Middle frontal gyrus (tissue), 1 donor: ENCODE results near the gene TP73.

Experiments
- DNase-seq: peaks from one replicate; pipeline ENCODE4 v3.0.0-alpha.2; 2015; ENCODE audit warnings: low spot score; ENCODE audit errors: extremely low spot score

Gene TP73

DNA sequence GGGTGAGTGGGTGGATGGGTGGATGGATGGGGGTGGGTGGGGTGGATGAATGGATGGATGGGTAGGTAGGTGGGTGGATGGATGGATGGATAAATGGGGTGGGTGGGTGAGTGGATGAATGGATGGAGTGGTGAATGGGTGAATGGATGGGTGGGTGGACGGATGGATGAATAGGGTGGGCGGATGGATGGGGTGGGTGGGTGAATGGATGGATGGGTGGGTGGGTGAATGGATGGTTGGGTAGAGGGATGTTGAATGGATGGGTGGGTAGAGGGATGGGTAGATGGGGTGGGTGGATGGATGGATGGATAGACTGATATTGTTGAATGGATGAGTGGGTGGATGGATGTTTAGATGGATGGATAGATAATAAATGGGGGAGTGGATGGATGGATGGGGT is 73.0 kb downstream of the TP73 start:
- no peak for DNase-seq

DNA sequence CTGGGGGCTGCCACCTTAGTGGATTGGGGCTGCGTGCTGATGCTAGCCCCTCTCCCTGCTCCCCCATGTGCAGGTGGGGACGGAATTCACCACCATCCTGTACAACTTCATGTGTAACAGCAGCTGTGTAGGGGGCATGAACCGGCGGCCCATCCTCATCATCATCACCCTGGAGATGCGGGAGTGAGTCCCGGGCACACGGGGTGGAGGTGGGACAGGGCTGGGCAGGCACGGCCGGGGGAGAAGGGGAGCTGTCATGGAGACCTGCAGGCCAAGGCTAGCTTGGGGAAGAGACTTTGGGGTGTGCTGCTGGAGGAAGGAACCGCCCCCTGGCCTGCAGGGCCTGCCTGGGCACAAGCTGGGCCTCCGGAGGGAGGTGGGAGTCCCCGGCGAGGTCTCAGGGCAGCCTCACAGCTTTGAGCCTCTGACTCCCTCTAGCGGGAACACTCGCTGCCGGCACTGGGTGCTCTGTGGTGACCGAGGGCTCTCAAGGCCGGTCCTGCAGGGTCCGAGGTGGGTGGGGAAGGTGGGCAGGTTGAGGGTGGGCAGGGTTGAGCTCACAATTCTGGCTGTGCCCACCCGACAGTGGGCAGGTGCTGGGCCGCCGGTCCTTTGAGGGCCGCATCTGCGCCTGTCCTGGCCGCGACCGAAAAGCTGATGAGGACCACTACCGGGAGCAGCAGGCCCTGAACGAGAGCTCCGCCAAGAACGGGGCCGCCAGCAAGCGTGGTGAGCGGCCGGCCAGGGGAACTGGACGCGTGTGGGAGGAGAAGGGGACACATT is 74.9 kb downstream of the TP73 start:
- DNase-seq: no peak

DNA sequence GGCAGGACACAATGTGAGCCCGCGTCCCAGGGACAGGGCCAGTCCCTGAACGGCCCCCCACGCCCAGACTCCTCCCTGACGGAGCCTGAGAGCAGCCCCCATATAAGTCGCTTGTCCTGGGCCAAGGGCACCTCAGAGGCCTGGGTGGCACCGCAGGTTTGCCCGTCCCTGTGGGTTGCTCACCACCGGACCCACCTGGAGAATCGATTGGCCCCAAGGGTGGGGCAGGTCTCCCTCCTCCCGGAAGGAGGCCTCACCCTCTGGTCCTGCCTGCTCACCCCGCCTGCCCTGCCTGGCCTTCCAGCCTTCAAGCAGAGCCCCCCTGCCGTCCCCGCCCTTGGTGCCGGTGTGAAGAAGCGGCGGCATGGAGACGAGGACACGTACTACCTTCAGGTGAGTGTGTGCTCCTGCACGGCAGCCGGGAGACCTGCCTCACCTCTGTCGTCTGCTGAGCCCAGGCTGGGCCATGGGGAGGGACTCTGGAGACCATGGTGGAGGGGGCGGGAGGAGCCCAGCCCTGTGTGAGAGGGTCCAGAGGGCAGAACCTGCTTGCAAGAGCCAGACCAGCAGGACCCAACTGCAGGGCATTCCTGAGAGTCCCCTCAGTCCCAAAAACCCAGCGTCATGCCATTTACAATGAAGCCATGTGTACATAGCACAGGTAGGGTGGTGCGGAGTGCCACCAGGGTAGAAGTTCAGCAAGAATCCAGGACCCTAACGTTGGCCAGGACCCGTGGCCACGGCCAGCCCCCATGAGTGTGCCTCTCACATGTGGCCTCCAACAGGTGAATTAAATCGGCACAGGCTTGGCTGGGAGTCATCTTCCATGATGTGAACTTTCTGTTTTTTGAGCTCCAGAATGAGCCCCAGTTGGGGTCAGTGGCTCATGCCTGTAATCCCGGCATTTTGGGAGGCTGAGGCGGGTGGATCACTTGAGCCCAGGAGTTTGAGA is 75.8 kb downstream of the TP73 start:
- no peak for DNase-seq

DNA sequence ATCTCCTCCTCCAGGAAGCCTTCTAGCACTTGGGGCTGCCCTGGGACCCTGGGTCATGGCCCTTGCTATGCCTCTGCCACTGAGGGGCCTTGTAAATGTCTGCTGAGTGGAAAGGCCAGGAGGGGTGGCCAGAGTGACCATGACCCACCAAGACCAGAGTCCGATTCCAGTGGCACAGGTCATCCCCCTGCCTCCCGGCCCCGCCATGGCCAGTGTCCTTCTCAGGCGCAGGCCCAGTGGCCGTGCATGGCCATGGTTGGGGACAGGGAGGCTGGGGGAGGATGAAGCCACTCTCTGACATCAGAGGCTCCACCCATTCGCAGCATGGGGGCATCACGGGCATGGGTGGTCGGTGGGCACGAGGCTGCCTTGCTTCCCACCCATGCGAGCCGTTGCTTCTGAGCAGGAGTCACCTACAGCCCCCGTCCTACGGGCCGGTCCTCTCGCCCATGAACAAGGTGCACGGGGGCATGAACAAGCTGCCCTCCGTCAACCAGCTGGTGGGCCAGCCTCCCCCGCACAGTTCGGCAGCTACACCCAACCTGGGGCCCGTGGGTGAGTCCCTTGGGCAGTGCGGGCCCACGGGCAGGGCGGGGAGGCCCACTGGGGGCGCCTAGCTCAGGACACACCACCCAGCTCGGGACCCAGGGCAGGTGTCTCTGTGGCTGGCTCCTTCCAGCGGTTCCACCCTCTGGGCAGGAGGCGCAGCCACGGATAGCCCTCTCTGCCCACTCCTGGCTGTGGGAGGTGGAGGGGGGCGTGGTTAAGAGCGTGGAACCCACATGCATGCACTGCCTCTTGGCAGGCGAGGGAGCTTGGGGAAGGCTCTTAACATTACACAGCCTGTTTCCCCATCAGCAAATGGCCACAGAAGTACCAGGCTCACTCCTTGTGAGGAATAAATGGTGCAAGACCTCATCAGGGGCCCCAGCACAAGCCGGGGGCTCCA is 77.6 kb downstream of the TP73 start:
- no peak for DNase-seq

DNA sequence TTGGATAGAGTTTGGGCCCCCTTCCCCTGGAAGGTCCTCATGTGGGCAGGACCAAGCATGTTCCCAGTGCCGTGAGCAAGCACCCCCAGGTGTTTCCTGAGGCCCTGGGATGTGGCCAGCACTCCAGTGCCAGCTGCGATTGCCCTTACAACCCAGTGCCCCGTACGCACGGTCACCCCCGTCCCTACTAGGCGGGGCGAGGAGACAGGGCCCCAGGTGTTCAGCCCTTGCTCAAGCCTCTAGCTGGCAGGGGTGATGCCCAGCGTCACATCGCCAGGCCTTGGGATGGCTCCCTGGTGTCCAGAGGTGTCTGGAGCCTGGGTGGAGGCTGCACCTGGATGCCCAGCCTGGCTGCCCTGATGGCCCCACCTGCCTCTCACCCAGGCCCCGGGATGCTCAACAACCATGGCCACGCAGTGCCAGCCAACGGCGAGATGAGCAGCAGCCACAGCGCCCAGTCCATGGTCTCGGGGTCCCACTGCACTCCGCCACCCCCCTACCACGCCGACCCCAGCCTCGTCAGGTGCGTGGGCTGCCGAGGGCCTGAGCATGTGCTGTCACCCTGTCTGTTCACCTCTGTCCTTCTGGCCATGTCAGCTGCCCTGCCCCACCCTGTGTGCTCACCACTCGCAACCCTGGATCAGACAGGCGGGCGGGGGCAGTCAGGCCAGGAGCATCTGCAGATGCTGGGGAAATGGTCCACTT is 78.4 kb downstream of the TP73 start:
- DNase-seq: no peak

DNA sequence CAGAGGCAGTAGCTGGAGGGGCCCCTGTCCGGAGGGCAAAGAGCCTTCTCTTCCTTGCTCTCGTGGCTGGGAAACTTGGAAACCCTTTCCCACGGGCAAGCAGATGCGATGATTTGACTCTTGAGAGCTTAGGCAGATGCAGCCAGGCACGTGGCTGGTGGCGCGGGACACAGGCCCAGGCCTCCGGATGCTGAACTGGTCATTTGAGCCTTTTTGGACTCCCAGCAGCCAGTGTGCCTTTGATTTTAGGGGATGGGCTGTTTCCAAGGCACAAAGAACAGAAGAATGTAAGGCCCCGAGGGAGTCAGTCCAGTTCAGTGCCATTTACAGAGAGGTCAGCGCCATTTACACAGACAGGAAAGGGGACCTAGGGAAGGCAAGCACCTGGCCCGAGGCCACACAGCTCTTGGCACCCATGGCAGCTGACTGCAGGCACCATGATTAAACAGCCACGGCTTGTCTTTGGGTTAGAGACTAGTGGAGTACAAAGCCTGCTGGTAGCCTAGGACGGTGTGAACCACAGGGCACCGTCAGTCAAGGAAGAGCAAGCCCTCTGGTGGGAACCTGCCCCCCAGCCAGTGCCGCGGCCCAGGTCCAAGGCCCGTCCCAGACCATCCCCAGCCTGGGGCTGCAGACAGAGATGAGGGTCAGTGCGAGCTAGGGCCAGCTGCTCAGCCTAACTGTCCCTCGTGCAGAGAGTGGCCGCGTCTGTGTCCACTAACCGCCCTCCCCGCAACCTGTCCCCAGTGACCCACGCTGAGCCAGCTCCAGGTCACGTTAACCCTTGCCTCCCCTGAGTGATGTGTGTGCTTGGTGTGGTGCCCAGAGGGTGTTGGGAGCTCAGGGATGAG is 79.5 kb downstream of the TP73 start:
- DNase-seq: no peak

DNA sequence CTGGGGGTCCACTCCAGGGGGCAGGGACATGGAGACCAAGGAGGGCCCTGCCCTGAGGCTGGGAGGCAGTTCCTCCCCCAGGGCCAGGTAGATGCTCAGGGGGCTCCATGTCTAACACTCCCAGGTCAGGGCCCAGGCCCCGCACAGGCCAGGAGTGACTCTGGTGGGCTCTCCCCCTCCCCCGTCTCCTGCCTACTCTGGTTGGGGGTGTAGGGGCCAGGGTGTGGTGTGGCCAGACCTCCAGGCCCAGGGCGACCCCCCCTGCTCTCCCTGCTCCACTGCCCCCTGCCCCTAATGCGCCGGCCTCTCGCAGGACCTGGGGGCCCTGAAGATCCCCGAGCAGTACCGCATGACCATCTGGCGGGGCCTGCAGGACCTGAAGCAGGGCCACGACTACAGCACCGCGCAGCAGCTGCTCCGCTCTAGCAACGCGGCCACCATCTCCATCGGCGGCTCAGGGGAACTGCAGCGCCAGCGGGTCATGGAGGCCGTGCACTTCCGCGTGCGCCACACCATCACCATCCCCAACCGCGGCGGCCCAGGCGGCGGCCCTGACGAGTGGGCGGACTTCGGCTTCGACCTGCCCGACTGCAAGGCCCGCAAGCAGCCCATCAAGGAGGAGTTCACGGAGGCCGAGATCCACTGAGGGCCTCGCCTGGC is 80.2 kb downstream of the TP73 start:
- DNase-seq: no peak

DNA sequence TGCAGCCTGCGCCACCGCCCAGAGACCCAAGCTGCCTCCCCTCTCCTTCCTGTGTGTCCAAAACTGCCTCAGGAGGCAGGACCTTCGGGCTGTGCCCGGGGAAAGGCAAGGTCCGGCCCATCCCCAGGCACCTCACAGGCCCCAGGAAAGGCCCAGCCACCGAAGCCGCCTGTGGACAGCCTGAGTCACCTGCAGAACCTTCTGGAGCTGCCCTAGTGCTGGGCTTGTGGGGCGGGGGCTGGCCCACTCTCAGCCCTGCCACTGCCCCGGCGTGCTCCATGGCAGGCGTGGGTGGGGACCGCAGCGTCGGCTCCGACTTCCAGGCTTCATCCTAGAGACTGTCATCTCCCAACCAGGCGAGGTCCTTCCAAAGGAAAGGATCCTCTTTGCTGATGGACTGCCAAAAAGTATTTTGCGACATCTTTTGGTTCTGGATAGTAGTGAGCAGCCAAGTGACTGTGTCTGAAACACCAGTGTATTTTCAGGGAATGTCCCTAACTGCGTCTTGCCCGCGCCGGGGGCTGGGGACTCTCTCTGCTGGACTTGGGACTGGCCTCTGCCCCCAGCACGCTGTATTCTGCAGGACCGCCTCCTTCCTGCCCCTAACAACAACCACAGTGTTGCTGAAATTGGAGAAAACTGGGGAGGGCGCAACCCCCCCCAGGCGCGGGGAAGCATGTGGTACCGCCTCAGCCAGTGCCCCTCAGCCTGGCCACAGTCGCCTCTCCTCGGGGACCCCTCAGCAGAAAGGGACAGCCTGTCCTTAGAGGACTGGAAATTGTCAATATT is 81.0 kb downstream of the TP73 start:
- no peak for DNase-seq

DNA sequence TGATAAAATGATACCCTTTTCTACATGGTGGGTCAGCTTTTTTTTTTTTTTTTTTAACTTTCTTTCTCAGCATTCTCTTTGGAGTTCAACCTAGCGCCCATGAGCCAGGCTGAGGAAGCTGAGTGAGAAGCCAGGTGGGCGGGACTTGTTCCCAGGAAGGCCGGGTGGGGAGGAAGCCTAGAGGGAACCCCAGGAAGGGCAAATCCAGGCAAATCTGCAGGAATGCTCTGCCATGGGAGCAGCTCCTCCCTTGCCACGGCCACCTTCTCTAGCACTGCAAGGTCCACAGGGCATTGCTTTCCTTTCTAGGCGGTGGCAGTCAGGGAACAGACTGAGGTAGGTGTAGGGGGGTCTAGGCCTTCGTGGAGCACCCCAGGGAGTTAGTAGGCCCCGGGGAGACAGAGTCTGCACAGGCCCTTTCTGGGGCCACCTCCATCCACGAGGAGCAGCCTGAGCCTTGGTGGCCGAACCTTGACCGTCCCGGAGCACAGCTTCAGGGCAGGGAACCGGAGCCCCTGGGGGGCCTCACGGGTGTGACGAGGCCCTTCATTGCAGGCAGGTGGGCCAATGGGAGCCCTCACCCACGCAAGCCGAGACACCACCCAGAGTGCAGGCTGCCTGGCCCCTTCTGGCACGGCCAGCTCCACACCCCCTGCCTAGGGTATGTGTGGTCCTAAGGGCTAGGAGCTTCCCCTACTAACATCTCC is 81.7 kb downstream of the TP73 start:
- no peak for DNase-seq

DNA sequence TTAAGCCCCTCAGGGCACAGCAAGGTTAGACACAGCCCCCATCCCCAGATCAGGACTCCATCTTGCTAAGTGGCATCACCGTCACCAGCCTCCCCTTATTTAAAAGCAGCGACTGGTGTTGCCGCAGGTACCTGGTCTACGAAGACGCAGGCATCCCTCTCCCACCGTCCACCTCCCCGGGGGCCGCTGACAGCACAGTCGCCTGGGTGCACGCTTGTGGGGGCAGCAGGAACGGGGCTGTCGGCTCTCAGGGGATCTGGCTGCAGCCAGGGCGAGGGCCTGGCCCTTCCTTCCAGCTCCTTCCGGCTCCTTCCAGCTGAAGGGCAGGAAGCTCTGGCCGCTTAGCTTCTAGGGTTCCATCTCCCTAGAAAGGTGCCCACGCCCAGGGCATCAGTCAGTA is 82.3 kb downstream of the TP73 start:
- DNase-seq: no peak

DNA sequence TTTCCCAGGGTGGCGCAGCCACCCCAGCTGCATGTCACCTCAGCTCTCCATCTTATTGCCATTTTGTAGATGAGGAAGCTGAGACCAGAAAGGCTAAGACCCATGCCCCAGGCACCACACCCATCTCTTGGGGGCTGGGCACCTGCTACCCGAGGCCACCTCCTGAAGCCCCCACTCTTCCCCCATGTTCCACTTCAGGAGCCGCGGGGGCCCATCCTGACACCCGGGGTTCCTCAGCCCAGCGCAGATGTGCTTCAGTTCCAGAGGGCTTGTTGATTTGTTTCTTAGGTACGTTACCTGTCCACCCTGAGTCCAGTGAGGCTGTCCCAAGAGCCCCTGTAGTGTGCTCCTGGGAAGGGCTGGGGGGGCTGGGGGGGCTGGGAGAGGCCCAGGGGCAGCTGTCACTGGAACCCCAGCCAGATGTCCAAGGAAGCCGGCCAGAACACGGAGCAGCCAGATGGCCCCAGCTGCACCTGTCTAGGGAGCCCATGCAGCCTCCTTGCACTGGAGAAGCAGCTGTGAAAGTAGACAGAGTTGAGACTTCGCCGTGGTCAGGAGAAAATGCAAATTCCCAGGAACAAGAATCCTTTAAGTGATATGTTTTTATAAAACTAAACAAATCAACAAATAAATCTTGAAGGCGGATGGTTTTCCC is 82.8 kb downstream of the TP73 start:
- DNase-seq: no peak

DNA sequence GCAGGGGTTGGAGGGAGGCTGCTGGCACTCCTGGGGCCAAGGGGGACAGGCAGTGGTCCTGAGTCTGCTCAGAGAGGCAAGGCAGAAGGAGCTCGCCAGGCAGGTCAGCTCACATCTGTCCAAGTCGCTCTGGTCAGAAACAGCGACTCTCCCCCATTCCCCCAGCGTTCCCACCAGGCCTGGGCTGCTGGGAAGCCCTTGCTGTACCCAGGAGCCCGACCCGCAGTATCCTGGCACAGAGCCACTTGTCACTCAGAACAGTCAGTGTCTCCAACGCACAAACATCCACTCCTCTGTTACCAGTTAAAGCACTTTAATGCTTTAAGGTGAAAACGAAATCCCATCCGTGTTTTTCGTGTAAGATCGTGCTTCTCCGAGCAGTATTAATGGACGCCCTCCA is 83.4 kb downstream of the TP73 start:
- no peak for DNase-seq

DNA sequence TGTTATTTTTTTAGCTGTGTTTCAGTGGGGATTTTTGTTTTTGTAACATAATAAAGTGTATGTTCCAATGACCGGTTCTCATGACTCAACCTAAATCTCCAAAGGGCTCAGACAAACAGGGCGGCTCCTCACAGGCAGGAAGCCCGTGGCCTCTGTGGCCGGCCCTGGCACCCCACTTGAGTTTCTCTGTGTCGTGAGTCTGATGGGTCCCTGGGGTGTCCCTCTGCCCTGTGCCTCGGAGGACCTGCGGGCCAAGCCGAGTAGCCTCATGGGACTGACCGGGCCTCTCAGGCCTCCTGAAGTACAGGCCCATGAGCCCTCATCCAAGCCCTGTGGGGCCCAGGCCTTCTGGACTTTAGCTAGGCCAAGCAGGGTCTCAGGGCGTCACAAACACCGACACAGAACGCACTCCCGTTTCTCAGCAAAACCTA is 83.8 kb downstream of the TP73 start:
- DNase-seq: no peak

DNA sequence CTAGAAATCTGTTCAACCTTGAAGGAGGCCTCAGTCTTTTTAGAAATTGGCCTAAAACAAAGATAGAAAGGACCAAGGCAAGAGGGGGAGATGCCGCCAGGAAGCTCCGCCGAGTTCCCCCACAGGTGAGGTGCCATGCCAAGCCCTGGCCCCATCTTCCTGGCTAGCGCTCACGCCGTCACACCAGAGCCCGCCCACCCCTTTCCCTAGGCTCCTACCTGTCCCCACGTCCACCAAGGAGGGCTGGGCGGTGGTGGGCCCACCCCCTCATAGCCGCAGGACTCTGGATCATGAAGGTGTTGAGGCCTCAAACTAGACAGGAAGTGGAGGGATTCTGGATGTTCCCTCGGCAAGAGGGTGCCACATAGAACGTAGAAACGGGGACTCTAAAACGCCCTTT is 84.4 kb downstream of the TP73 start:
- DNase-seq: no peak

DNA sequence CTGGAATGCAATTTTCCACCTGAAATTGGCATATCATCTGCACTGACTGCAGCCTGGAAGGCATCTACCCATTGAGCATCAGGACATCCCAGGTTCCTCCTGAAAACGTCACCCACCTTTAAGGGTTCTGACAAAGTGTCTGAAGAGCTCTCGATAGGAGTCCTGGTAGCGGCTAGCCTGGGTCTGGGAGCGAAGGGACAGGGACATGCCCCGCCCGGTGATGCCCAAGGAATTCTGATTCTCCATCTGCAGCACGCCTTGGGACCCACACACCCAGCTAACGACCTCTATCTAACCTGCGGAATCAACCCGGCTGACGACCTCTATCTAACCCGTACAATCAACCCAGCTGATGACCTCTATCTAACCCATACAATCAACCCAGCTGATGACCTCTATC is 86.6 kb downstream of the TP73 start:
- DNase-seq: no peak

DNA sequence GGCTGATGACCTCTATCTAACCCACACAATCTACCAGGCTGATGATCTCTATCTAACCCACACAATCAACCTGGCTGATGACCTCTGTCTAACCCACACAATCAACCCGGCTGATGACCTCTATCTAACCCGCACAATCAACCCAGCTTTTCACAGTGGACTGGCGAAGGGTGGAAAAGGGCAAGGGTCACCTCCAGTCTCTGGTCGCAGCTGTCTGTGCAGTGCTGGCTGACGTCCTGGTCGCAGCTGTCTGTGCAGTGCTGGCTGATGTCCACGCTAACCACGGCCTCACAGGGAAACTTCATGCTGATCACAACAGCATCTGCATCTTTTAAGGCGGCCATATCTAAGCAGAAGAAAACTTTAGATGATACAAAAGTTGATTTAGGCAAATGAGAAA is 87.7 kb downstream of the TP73 start:
- DNase-seq: no peak

DNA sequence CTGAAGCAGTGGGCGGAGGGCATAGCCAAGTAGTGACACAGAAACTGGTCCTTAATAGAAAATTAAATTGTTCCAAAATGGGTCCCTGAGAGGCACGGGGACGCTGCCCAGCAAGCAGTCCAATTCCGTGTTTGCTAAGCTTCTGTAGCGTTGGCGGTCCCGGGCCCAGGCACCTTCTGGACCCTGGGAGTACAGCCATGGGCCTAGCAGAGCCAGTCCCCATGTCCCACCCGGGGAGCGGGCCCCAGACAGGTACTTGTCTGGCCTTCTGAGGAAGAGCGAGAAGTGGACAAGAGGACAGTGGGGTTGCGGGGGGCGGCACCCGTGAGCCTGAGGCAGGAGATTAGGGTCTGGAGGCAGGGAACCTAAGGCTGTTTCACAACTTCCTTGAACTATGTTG is 88.4 kb downstream of the TP73 start:
- no peak for DNase-seq
